Uterus (tissue), 4 donors: ENCODE data around the gene LMAN2. TPM values are rescaled to one million over a fixed set of nuclear protein-coding genes. Genes with fewer than 3 reads are reported as not detected.
"Not testable (repeated sequence)": the region's sequence is repeated elsewhere in the genome, so short reads cannot be mapped to it uniquely, and the experiment has no call there.

Source experiments
- DNase-seq, 2 donors: peaks; one replicate each; pipeline ENCODE4 v3.0.0-alpha.2; 2019 to 2020
- H3K27ac ChIP-seq, 2 donors: fragments of 200-600 bp; sonication (generic); 1 replicate in 1 of 2; 2 replicates in 1 of 2; pipeline ENCODE4 v1.5.1; 2016 to 2018
- H3K27me3 ChIP-seq, 2 donors: fragments of 200-600 bp; sonication (generic); one replicate each; pipeline ENCODE4 v1.5.1; 2018 to 2019; ENCODE audit warnings: control low read depth in 1 of 2
- H3K36me3 ChIP-seq, 2 donors: fragments of 200-600 bp; sonication (generic); one replicate each; pipeline ENCODE4 v1.5.1; 2019; ENCODE audit warnings: control low read depth in 1 of 2
- H3K4me1 ChIP-seq, 2 donors: fragments of 200-600 bp; sonication (generic); one replicate each; pipeline ENCODE4 v1.5.1; 2018 to 2019; ENCODE audit warnings: control low read depth in 1 of 2
- H3K4me3 ChIP-seq, 2 donors: fragments of 200-600 bp; sonication (generic); 1 replicate in 1 of 2; 2 replicates in 1 of 2; pipeline ENCODE4 v1.5.1; 2018 to 2019; ENCODE audit warnings: mild to moderate bottlenecking in 1 of 2
- H3K9me3 ChIP-seq, 2 donors: fragments of 200-600 bp; sonication (generic); one replicate each; pipeline ENCODE4 v1.5.1; 2019; ENCODE audit warnings: control low read depth in 1 of 2
- CTCF ChIP-seq, 4 experiments: fragments of 200-600 bp in 2 of 4; fragments of 450-650 bp in 2 of 4; sonication (generic) in 2 of 4; IDR thresholded peaks; one replicate each; pipeline ENCODE4 v1.5.1; 2016 to 2019; ENCODE audit warnings: antibody characterized with exemption in 4 of 4, mild to moderate bottlenecking in 2 of 4, moderate library complexity in 1 of 4
- POLR2A ChIP-seq, 2 donors: fragments of 450-650 bp; IDR thresholded peaks; one replicate each; pipeline ENCODE4 v1.6.1; 2016; ENCODE audit warnings: antibody characterized with exemption in 2 of 2, mild to moderate bottlenecking in 1 of 2, moderate library complexity in 1 of 2
- intact Hi-C: fragments of 100-400 bp; cut with DNase I; formaldehyde crosslinking; loops from one replicate; pipeline ENCODE4 v1.15.1; 2023; ENCODE audit warnings: low total_unique reads
- total RNA-seq, 4 donors: library from RNA; depleted of rRNA in 3 of 4; stranded (reverse); fragments of >200 nt in 3 of 4; gene quantifications; one replicate each; pipeline versions ENCODE4 v1.1.0 to v1.2.4, GENCODE V29; 2014 to 2023
- donor health status: DM: yes; HTN: yes; CAD: no.

LMAN2 gene
- total RNA-seq, 4 donors from 2014 or later, result 83.2 to 210 (median 170) TPM

DNA sequence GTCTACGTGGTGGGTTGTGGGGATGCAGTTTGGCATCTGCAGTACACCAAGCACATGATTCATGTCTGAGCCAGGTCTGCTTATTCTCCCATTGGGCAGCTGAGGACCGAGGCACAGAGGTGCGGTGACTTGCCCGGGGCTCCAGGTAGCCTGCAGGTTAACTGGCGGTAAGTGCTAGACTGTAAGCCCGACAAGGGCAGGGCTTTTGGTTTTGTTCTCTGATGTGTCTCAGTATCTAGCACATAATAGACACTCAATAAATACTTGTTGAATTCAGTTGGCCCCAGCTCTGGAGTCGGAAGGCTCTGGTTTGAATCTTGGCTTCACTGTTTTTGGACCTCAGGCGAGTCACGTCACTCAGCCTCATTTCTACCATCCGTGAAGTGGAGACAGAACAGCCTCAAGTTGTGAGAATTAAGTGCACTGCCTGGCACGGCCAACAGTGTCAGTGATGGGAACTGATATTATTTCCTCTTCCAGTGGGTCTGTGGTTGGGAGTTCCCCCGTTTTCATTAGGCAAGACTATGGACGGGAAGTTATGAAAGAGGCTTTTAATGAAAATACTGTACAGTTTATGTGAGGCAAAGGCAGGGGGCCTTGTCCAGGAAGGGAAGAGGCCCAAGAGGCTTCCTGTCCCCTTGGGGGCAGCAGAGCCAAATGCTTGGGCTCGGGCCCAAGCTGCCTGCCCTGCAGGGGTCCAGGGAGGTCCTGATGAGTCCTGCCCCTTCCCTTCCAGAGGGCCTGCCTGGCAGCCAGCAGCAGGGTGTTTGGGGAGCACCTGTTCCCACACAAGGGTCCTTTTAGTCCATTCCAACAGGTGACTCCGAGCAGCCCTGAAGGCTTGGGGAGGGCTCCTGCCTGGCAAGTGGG lies 44.6 kb downstream of the LMAN2 start:
- no peak for TF ChIP-seq POLR2A (IDR thresholded peaks at IDR 0.05)
- no peak for TF ChIP-seq CTCF (IDR thresholded peaks at IDR 0.05)
- Histone ChIP-seq H3K27me3 (no peaks in the 10 kb centered on the region), H3K4me1 (peaks cover 0 to 13% of the 10 kb centered on the region in 2 donors), H3K36me3 (no peaks in the 10 kb centered on the region), H3K4me3 (no peak overlapping the region), H3K27ac (no peak overlapping the region), H3K9me3 (no peaks in the 10 kb centered on the region)
- intact Hi-C loops, result loop anchor here (10.0 kb wide), 1 partner anchor 192 kb away; no protein-coding TSS in a partner anchor
- no peak for DNase-seq

- not testable (repeated sequence) for H3K36me3 ChIP-seq, H3K9me3 ChIP-seq, H3K4me3 ChIP-seq, H3K27me3 ChIP-seq, DNase-seq, H3K27ac ChIP-seq
- peaks cover 0 to 12% of the 10 kb centered on the region in 2 donors for H3K4me1 ChIP-seq
- intact Hi-C loops, result loop anchor here (10.0 kb wide), 1 partner anchor 191 kb away; no protein-coding TSS in a partner anchor
Observed at GRCh38 chr5:177306103-177306640, 45.3 kb downstream of the LMAN2 start.

GRCh38 chr5:177304392-177305119 lies 46.9 kb downstream of the LMAN2 start:
- TF ChIP-seq POLR2A (IDR thresholded peaks at IDR 0.05) (no peak), CTCF (IDR thresholded peaks at IDR 0.05) (no peak)
- H3K27me3 ChIP-seq, result no peaks in the 10 kb centered on the region
- peaks cover 0 to 12% of the 10 kb centered on the region in 2 donors for H3K4me1 ChIP-seq
- no peak for DNase-seq
- peak overlapping the region; percentile 66 to 79 for H3K27ac ChIP-seq
- peak overlapping the region; percentile 67 to 85 for H3K4me3 ChIP-seq
- no peaks in the 10 kb centered on the region for H3K9me3 ChIP-seq
- no peaks in the 10 kb centered on the region for H3K36me3 ChIP-seq
- intact Hi-C loops, result loop anchor here (10.0 kb wide), 1 partner anchor 190 kb away; no protein-coding TSS in a partner anchor

GRCh38 chr5:177303925-177304391 lies 47.5 kb downstream of the LMAN2 start:
- Histone ChIP-seq H3K27ac (peak overlapping the region; percentile 66 to 79), H3K4me1 (peaks cover 0 to 12% of the 10 kb centered on the region in 2 donors), H3K27me3 (no peaks in the 10 kb centered on the region), H3K9me3 (no peaks in the 10 kb centered on the region), H3K4me3 (peak overlapping the region; percentile 67 to 85), H3K36me3 (no peaks in the 10 kb centered on the region)
- no peak for DNase-seq
- no peak for TF ChIP-seq CTCF (IDR thresholded peaks at IDR 0.05)
- intact Hi-C loops, result loop anchor here (10.0 kb wide), 1 partner anchor 189 kb away; no protein-coding TSS in a partner anchor

GRCh38 chr5:177303121-177303924 lies 48.1 kb downstream of the LMAN2 start, which contains the start of the genes PRELID1 and RAB24:
Gene PRELID1 (plus strand): TSS chr5:177303799. CDS start chr5:177303986, 187 bp downstream.
Gene RAB24 (minus strand): TSS chr5:177303719. CDS start chr5:177303288, 431 bp downstream.
- intact Hi-C loops, result loop anchor here (10.0 kb wide), 1 partner anchor 189 kb away; no protein-coding TSS in a partner anchor
- DNase-seq, result peak; percentile 83 to 87
- Histone ChIP-seq H3K27ac (peak within 1 kb of the TSS; percentile 66 to 79), H3K4me1 (peaks cover 0 to 12% of the 10 kb centered on the region in 2 donors), H3K9me3 (no peaks in the 10 kb centered on the region), H3K4me3 (peak within 1 kb of the TSS; percentile 67 to 85), H3K27me3 (no peaks in the 10 kb centered on the region), H3K36me3 (no peaks in the 10 kb centered on the region)
- TF ChIP-seq POLR2A (IDR thresholded peaks at IDR 0.05) (peak; percentile 18 to 69), CTCF (IDR thresholded peaks at IDR 0.05) (peak in 3 of 4 experiments; percentile 30 to 33 (median 30))
